GM21737 (cell line): ENCODE results near the gene RABIF.

ENCODE experiments used
- ATAC-seq: cut with Tn5 transposase; IDR thresholded peaks from one replicate; pipeline ENCODE4 v1.9.1; 2021; ENCODE audit warnings: mild to moderate bottlenecking, moderate library complexity; ENCODE audit not compliant: unreplicated experiment

The RABIF gene

GRCh38 chr1:202879128-202879527 is 9.8 kb downstream of the RABIF start:
- ATAC-seq: no peak

- ATAC-seq: no peak
Observed at GRCh38 chr1:202873026-202873425, 15.9 kb downstream of the RABIF start.

GRCh38 chr1:202871367-202871766 is 17.6 kb downstream of the RABIF start:
- ATAC-seq: no peak

GRCh38 chr1:202862679-202863560 is 26.0 kb downstream of the RABIF start:
- no peak for ATAC-seq

DNA sequence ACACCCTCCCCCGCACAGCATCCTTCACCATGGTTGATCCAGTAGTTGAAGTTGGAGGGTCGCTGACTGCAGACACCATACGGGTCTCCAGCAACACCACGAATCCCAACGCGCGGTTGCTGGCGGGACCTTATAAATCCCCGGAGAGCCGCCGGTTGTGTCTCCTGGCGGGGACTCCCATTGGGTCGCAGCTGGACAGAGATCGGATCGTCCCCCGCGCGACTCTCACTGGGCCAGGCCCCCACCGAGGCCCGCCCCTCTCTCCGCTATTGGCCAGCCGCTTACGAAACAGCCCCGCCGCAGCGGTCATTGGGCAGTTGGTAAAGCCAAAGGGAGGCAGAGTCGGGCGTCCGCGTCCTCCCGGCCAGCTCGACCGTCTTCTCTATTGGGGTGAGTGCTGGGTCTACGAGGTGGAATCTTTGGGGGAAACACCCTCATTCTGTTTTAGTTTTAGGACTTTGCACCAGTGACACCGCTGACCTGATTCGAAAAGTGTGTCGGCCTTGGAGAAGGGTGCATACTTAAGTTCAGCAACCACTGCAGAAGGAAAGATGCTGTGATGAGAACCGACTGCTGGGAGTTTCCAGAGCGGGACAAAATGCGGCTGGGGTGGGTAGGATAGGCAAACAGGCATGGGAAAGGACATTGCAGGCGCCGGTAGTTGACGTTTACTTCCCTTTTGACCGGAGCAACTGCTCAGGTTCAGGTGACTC is 27.4 kb downstream of the RABIF start:
- peak; percentile 70 for ATAC-seq

GRCh38 chr1:202860744-202861419 is 28.1 kb downstream of the RABIF start:
- ATAC-seq: no peak

- no peak for ATAC-seq
Observed at GRCh38 chr1:202858789-202859414, 30.0 kb downstream of the RABIF start.

GRCh38 chr1:202858331-202858730 is 30.6 kb downstream of the RABIF start:
- ATAC-seq: no peak

DNA sequence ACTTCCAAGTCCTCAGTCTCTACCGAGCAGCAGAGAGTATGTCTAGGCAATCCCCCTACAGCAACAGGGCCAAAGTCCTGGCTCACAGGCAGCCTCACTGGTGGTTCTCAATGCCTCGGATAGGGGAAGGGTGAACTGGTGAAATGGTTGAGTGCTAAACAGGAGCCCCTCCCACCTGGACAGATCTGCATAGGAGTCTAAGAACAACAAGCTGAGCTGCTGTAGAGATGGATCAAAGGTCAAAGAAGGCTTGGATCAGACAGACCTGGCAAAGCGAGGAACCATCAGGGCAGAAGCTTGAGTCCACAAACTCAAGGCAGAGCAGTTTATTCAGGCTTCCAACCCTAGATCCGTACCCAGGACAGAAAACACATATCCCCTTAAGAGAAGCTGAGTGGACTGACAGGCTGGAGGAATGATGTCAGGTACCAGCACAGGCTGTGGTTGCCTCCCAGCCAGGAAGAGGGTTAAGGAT is 31.8 kb downstream of the RABIF start:
- ATAC-seq: no peak

DNA sequence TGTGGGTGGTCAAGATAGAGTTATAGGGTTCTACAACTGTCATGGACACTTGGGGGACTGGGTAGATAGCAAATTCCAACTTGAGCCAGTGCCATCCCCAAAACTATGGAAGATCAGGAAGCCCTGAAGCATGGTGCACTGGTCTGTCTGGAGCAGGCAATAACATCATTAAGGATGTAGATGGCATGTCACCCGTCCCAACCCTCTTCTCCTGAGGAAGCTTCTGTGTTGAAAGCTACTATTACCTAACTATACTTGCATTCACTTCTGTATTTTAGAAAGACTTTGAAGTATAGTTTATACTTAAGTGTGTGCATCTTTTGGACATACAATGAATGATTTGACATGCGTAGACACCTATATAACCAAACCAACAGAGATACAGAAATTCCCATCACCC is 32.9 kb downstream of the RABIF start:
- no peak for ATAC-seq

DNA sequence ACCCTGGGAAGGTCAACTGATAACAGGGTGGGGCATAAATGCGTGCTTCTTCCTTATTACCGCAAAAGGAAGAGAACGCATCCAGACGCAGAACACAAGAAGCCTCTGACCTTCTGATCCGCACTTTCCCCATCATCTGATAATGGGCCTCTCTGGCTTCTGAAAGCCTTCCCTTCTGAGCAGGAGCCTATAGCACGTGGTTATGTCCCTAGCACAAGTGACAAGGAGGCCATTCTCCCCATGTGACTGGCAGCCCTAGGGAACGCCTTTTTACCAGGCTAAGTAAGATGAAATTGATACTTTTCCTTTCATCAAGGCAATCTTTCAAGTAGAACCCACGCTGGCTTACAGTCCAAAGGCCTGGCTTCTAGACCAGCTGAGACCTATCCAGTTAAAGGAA is 34.2 kb downstream of the RABIF start:
- no peak for ATAC-seq

DNA sequence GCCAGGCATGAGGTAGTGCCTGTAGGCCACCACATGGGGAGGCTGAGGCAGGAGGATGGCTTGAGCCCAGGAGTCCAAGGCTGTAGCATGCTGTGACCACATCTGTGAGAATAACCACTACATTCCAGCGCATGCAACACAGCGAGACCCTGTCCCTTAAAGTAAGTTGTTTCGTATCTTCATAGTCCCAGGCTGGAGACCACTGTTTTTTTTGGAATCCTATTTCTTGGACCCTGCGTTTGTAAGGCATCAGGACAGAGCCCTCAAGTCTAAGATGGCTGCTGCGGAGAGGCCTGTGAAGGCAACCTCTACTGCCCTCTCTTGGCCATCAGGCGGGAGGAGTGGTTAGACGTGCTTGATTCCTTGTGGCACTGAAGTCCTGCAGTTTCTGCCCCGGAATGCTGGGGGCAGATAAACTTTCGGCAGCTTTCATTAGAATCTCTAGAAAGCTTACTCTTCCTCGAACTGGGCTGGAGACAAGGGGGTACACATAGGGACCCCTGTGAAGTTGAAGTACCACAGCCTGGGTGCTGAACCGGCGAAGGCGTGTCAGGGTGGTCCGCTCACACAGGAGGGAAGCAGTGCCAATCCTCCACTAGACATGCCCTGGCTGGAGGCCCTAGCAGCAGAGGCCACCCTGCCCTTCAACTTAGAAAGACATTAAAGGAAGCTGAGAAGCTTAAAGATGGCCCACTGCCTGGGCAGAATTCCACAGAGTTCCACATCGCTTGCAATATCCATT is 36.6 kb downstream of the RABIF start:
- ATAC-seq: no peak

- ATAC-seq: no peak
Observed at GRCh38 chr1:202850593-202851362, 38.2 kb downstream of the RABIF start.

- no peak for ATAC-seq
Observed at GRCh38 chr1:202848191-202848542, 40.8 kb downstream of the RABIF start.

DNA sequence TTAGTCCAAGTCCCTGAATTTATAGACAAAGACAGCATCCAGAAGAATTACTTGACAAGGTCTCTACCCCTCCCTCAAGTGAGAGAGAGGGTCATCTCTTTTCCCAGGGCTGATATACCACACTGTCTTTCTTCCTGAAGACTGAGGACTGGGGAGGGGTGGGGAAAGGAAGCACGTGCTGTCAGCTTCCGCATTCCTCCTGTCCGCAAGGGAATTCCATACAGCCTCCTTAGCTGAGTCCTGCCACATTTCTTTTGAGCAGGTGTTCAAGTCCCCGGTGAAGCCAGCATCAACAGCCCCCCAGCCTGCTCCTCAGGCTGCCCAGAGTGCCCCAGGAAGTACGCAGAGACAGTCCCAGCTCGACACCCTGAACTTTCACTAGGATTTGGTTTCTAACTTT is 44.0 kb downstream of the RABIF start:
- ATAC-seq: no peak

DNA sequence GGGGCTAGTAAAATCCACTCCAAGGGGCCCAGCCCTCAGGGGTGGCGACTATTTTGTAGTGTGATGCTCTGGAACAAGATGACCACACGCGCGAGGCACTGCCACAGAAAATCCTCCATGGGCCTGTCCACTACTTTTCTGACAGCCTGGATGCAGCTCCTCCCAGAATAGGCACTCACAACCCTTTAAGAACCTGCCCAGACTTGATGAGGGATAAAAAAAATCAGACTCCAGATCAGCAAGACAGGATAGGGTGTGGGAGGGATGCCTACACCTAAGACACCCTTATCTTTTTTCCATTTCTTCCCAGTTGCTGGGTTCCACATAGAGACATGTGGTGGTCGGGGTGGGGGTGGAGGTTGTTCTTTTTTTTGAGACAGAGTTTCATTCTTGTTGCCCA is 44.7 kb downstream of the RABIF start:
- no peak for ATAC-seq

DNA sequence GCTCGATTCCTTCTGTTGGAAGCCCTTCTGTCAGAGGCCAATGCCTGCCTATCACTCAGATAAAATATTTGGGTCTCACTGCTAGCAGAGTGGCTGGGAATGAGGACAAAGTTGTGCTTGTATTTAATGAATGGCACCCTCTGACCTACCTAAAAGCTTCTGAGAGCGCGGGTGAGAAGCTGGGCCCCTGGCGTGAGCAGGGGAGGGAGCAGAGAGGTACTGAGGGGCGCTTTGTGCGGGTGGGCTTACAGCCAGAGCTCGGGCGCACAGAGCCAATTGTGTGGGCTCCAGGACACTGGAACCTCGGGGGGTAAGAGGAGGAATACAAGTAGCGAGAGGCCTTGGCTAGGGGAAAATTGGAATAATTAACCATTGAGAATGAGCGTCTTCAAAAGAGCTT is 45.9 kb downstream of the RABIF start:
- no peak for ATAC-seq

- ATAC-seq: no peak
Observed at GRCh38 chr1:202837746-202838262, 51.1 kb downstream of the RABIF start.

DNA sequence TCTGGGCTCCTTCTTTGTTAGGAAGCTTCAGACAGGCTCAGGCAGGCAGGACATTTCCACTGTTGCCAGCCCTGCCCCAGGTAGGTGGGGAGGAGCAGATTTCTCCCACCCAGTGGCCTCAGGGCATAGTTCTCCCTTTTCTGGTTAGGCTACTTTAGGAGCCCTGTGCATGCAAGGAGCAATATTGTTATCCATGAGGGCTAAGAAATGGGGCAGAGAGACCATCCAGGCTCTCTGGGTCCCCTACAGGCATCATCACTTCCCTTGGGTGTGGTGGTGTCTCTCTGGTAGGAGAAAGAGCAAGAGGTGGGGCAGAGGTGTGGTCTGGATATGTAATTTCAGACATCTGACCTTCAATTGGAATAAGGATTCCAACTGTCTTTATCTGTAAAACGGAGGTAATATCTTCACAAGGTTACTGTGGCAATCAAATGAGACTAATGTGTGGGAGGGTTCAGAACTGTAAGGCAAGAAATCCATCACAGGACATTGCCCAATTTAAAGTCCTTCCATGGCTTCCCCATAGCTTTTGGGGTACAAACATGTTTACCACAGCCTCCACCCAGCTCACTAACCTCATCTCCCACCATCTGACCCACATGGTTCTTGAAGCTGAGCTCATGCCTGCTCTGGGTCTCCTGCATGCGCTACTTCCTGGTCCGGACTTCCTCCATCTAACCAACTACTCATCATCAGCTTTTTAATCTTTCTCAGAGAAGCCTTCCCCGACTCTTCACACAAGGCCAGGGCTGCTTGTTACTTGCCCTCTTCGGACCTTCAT is 52.1 kb downstream of the RABIF start:
- ATAC-seq: no peak
